Sigmoid colon (tissue), 7 donors: Measurements from ENCODE around the gene SH3RF3. TPM values are rescaled to one million over a fixed set of nuclear protein-coding genes. Genes with fewer than 3 reads are reported as not detected.

ENCODE experiments used
- DNase-seq: peaks from one replicate; pipeline ENCODE4 v3.0.0-alpha.2; 2019
- H3K27ac ChIP-seq, 4 donors: fragments of 200-600 bp; sonication (generic); one replicate each; pipeline ENCODE4 v1.5.1; 2016 to 2019; ENCODE audit warnings: mild to moderate bottlenecking in 1 of 4
- H3K27me3 ChIP-seq, 3 donors: fragments of 200-600 bp; sonication (generic); one replicate each; pipeline ENCODE4 v1.5.1; 2019; ENCODE audit warnings: mild to moderate bottlenecking in 1 of 3
- H3K36me3 ChIP-seq, 4 donors: fragments of 200-600 bp; sonication (generic); one replicate each; pipeline ENCODE4 v1.5.1; 2016 to 2019
- H3K4me1 ChIP-seq, 4 donors: fragments of 200-600 bp; sonication (generic); one replicate each; pipeline ENCODE4 v1.5.1; 2017 to 2019
- H3K4me3 ChIP-seq, 4 donors: fragments of 200-600 bp; sonication (generic); one replicate each; pipeline ENCODE4 v1.5.1; 2017 to 2019; ENCODE audit warnings: mild to moderate bottlenecking in 2 of 4, moderate library complexity in 1 of 4
- H3K9me3 ChIP-seq, 4 donors: fragments of 200-600 bp in 3 of 4; sonication (generic) in 3 of 4; one replicate each; pipeline versions ENCODE4 v1.5.1 to v1.6.1; 2013 to 2019
- CTCF ChIP-seq, 4 experiments: fragments of 450-650 bp in 3 of 4; fragments of 200-600 bp in 1 of 4; IDR thresholded peaks; one replicate each; pipeline ENCODE4 v1.5.1; 2016 to 2019; ENCODE audit warnings: antibody characterized with exemption in 4 of 4, mild to moderate bottlenecking in 3 of 4, moderate library complexity in 2 of 4
- EP300 ChIP-seq, 4 donors: sonication (generic); formaldehyde crosslinking; IDR thresholded peaks; one replicate each; pipeline ENCODE4 v1.6.1; 2017; ENCODE audit warnings: antibody characterized with exemption in 4 of 4
- POLR2A ChIP-seq, 2 donors: fragments of 450-650 bp; IDR thresholded peaks; one replicate each; pipeline ENCODE4 v1.6.1; 2016; ENCODE audit warnings: antibody characterized with exemption in 2 of 2, mild to moderate bottlenecking in 2 of 2, moderate library complexity in 2 of 2
- POLR2AphosphoS5 ChIP-seq, 4 donors: sonication (generic); formaldehyde crosslinking; IDR thresholded peaks; one replicate each; pipeline ENCODE4 v1.6.1; 2017; ENCODE audit warnings: antibody characterized with exemption in 4 of 4
- WGBS, 2 donors: extraction: QIAGEN DNeasy Blood & Tissue Kit; methylation state at CpG; one replicate each; pipeline ENCODE4 v1.1.7; 2013; 5-methylcytosine and 5-hydroxymethylcytosine counted together
- intact Hi-C: fragments of 100-400 bp; cut with DNase I; formaldehyde crosslinking; loops from one replicate; pipeline ENCODE4 v1.15.1; 2023
- polyA plus RNA-seq, 3 donors: library from polyadenylated mRNA; stranded (reverse); fragments of 200-250 nt; gene quantifications; one replicate each; pipeline ENCODE4 v1.2.3, GENCODE V29; 2013
- total RNA-seq, 4 donors: library from RNA; depleted of rRNA; stranded (reverse); fragments of >200 nt; gene quantifications; one replicate each; pipeline ENCODE4 v1.1.0, GENCODE V29; 2016
- donor health status: healthy with polysubstance abuse.
- donor health status: Bipolar disorder and iron deficiency.
- donor health status: healthy.

SH3RF3 gene
- total and polyA plus RNA-seq, 7 donors, result 0.69 to 10.0 (median 3.4) TPM

- H3K27ac ChIP-seq, result no peak overlapping the region
- no peaks in the 10 kb centered on the region for H3K9me3 ChIP-seq
- peak in 1 of 4 donors; percentile 20 for TF ChIP-seq POLR2AphosphoS5 (IDR thresholded peaks at IDR 0.05)
- TF ChIP-seq CTCF (IDR thresholded peaks at IDR 0.05), result no peak
- H3K4me3 ChIP-seq, result no peak overlapping the region
- intact Hi-C loops, result no loop called here
- H3K4me1 ChIP-seq, result peaks cover 0 to 11% (median 4%) of the 10 kb centered on the region in 4 donors
- no peak for DNase-seq
- 87 to 91% methylated on average over 26 of the region's 26 CpGs for WGBS, 2 donors
- H3K36me3 ChIP-seq, result no peaks in the 10 kb centered on the region
- no peaks in the 10 kb centered on the region for H3K27me3 ChIP-seq
These were observed 146.4 kb downstream of the SH3RF3 start for GRCh38 chr2:109275120-109276012.

- H3K27me3 ChIP-seq, result no peaks in the 10 kb centered on the region
- H3K4me3 ChIP-seq, result no peak overlapping the region
- no peaks in the 10 kb centered on the region for H3K4me1 ChIP-seq
- no peaks in the 10 kb centered on the region for H3K36me3 ChIP-seq
- intact Hi-C loops, result no loop called here
- no peaks in the 10 kb centered on the region for H3K9me3 ChIP-seq
- no peak overlapping the region for H3K27ac ChIP-seq
- 88 to 92% methylated on average over 12 of the region's 12 CpGs for WGBS, 2 donors
- DNase-seq, result no peak
- TF ChIP-seq POLR2AphosphoS5 (IDR thresholded peaks at IDR 0.05) (no peak), EP300 (IDR thresholded peaks at IDR 0.05) (no peak), POLR2A (IDR thresholded peaks at IDR 0.05) (no peak), CTCF (IDR thresholded peaks at IDR 0.05) (no peak)
These were observed 148.4 kb downstream of the SH3RF3 start for GRCh38 chr2:109277406-109277805.

- peak in 1 of 4 donors; percentile 11 for TF ChIP-seq EP300 (IDR thresholded peaks at IDR 0.05)
- peak in 1 of 4 donors; percentile 39 for TF ChIP-seq POLR2AphosphoS5 (IDR thresholded peaks at IDR 0.05)
- TF ChIP-seq POLR2A (IDR thresholded peaks at IDR 0.05), result no peak
- no peak for TF ChIP-seq CTCF (IDR thresholded peaks at IDR 0.05)
- peak; percentile 51 for DNase-seq
- intact Hi-C loops, result no loop called here
These were observed 150.3 kb downstream of the SH3RF3 start for GRCh38 chr2:109279243-109279860.

GRCh38 chr2:109280804-109281203 lies 151.8 kb downstream of the SH3RF3 start:
- no peak overlapping the region for H3K4me3 ChIP-seq

More at GRCh38 chr2:109279243-109279860, 150.3 kb downstream of the SH3RF3 start:
- Histone ChIP-seq H3K4me3 (no peak overlapping the region), H3K36me3 (no peaks in the 10 kb centered on the region), H3K4me1 (peaks cover 0 to 16% (median 2%) of the 10 kb centered on the region in 4 donors), H3K9me3 (no peaks in the 10 kb centered on the region), H3K27ac (no peak overlapping the region), H3K27me3 (no peaks in the 10 kb centered on the region)
- WGBS, 2 donors, result 81 to 82% methylated on average over 15 of the region's 15 CpGs

More at GRCh38 chr2:109280804-109281203, 151.8 kb downstream of the SH3RF3 start:
- WGBS, 2 donors, result 68 to 83% methylated on average over 7 of the region's 7 CpGs
- no peak for TF ChIP-seq POLR2AphosphoS5 (IDR thresholded peaks at IDR 0.05)
- TF ChIP-seq EP300 (IDR thresholded peaks at IDR 0.05), result no peak
- TF ChIP-seq CTCF (IDR thresholded peaks at IDR 0.05), result no peak
- TF ChIP-seq POLR2A (IDR thresholded peaks at IDR 0.05), result no peak
- DNase-seq, result peak; percentile 40
- intact Hi-C loops, result no loop called here
- Histone ChIP-seq H3K4me1 (peaks cover 0 to 30% (median 14%) of the 10 kb centered on the region in 4 donors), H3K36me3 (no peaks in the 10 kb centered on the region), H3K27ac (no peak overlapping the region), H3K27me3 (no peaks in the 10 kb centered on the region), H3K9me3 (no peaks in the 10 kb centered on the region)
